NT2/D1 (cell line): Measurements from ENCODE around the gene TMED8.

Source experiments
- DNase-seq: peaks from one replicate; pipeline ENCODE4 v3.0.0-alpha.2; 2011; ENCODE audit warnings: low read depth, low spot score
- H3K27me3 ChIP-seq: 2 replicates; pipeline ENCODE4 v1.6.0; 2011; ENCODE audit warnings: mild to moderate bottlenecking; ENCODE audit not compliant: insufficient read length, insufficient read depth
- H3K36me3 ChIP-seq: 2 replicates; pipeline ENCODE4 v1.6.1; 2011; ENCODE audit warnings: mild to moderate bottlenecking, low read length, mixed read lengths; ENCODE audit not compliant: insufficient read depth, insufficient read length
- H3K4me1 ChIP-seq: 2 replicates; pipeline ENCODE4 v1.5.1; 2011; ENCODE audit not compliant: insufficient read depth, insufficient read length
- H3K4me3 ChIP-seq: 2 replicates; pipeline ENCODE4 v1.5.1; 2011; ENCODE audit warnings: low read depth; ENCODE audit not compliant: insufficient read length
- H3K9ac ChIP-seq: 2 replicates; pipeline ENCODE4 v1.6.0; 2011; ENCODE audit warnings: low read depth; ENCODE audit not compliant: insufficient read length
- H3K9me3 ChIP-seq: 2 replicates; pipeline ENCODE4 v1.5.1; 2011; ENCODE audit warnings: mild to moderate bottlenecking, low read length; ENCODE audit not compliant: insufficient read depth
- SUZ12 ChIP-seq: IDR thresholded peaks from 2 replicates; pipeline ENCODE4 v1.6.1; 2011; ENCODE audit not compliant: insufficient read length, insufficient read depth; ENCODE audit errors: extremely low read depth
- YY1 ChIP-seq: IDR thresholded peaks from 2 replicates; pipeline ENCODE4 v1.6.1; 2011; ENCODE audit not compliant: insufficient read length, insufficient read depth
- ZNF274 ChIP-seq: IDR thresholded peaks from 2 replicates; pipeline ENCODE4 v1.6.1; 2011; ENCODE audit warnings: mild to moderate bottlenecking, low read depth, low read length

The TMED8 gene

DNA sequence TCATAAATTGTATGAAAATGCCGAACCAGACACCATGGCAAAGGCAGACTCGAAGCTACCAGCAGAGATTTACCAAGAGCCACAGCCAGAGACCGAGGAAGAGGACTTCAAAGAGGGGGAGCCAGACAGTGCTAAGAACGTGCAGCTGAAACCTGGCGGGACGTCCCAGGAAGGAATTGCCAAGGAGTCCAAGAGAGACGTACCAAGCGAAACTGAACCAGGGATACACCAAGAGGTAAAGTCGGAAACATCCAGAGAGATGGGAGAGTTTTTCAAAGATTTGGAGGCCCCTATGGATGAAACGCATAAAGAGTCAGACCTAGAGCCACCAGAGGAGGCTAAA is 579 bp upstream of the TMED8 start:
- H3K27me3 ChIP-seq, result no peaks in the 10 kb centered on the region
- peaks cover 12% of the 10 kb centered on the region; the same call in 1 of the 2 replicates for H3K9me3 ChIP-seq
- H3K36me3 ChIP-seq, result no peaks in the 10 kb centered on the region
- DNase-seq, result no peak
- peak overlapping the region; percentile 72 for H3K4me3 ChIP-seq
- TF ChIP-seq ZNF274, result no peak
- no peak for TF ChIP-seq SUZ12
- TF ChIP-seq YY1, result no peak
- H3K9ac ChIP-seq, result peak overlapping the region; percentile 88
- no peaks in the 10 kb centered on the region for H3K4me1 ChIP-seq

DNA sequence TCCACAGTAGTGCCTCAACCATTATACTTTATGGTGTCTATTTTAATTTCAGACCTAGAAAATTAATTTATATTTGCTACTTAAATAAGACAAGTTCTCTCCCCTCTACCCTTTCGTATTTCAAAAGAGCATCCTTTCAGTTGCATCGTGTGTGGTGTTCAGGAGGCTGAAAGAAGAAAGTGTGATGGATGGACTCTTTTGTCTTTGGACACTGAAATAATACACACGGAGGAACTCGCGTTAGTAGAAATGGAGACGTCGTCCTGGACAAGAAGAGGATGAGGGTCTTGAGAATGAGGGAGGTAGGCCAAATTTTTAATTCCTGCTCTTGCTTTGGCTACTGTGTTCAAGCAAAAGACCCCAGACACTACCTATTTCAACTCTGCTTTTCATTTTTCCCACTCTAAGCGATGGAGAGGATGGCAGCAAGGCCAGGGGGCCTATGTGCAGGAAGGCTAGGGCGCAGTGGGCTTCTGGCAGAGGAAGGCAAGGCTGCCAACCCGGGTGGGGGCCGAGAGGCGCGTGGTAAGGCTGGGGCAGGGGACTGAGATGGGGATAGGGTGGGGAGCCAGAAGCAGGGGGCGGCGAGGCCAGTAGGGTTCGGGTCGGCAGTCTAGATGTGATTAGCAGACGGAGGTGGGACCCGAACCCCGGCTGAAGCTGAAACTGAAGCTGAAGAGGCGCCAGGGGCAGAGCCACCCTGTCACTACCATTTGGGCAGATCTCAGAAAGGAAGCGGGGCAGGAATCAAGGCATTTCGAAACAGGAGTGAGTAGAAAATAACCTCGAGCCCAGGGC is 722 bp downstream of the TMED8 start:
- TF ChIP-seq YY1, result no peak
- no peak for TF ChIP-seq SUZ12
- no peak for TF ChIP-seq ZNF274
- DNase-seq, result no peak
- H3K36me3 ChIP-seq, result no peaks in the 10 kb centered on the region

DNA sequence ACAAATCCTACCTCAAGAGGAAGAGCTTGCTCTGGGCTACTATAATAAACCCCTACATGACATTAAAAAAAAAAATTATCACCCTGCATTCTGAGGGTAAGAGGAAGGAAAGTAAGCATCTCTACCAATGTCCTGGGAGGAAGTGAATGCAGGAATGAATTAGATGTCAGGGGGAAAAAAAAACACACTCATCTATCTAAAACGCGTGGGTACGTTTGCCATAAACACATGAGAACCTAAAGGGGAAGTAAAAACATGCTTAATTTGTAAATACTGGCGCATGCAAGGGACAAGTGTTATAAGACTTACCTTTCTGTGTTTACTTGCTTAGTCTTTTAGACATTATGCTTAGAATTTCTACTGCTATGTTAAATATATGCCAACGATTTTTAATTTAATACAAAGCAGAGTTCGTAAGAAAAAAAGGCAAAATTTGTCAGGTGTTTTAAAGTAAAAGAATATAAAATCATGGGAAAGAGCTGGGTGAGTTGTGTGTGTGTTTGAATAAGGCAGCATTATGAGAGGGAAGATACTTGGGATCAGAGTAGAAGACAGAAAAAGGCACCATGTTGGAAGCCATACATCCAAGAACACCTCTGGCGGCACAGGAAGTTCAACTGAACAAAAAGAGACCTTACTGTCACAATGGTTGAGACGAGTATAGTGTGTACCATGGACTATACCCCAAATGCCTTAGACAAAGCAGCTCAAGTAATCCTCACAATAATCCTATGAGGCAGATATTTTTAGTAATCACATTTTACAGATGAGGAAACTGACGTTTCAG is 1.5 kb downstream of the TMED8 start:
- Histone ChIP-seq H3K27me3 (no peaks in the 10 kb centered on the region), H3K4me3 (peak overlapping the region; percentile 72), H3K9me3 (peaks cover 12% of the 10 kb centered on the region; the same call in 1 of the 2 replicates), H3K9ac (no peak overlapping the region), H3K36me3 (no peaks in the 10 kb centered on the region), H3K4me1 (no peaks in the 10 kb centered on the region)
- TF ChIP-seq YY1 (no peak), SUZ12 (no peak), ZNF274 (no peak)
- no peak for DNase-seq

More for the DNA sequence above, 722 bp downstream of the TMED8 start:
- H3K27me3 ChIP-seq, result no peaks in the 10 kb centered on the region
- peak overlapping the region; percentile 72 for H3K4me3 ChIP-seq
- no peaks in the 10 kb centered on the region for H3K4me1 ChIP-seq
- peak overlapping the region; percentile 88 for H3K9ac ChIP-seq
- H3K9me3 ChIP-seq, result peaks cover 12% of the 10 kb centered on the region; the same call in 1 of the 2 replicates

DNA sequence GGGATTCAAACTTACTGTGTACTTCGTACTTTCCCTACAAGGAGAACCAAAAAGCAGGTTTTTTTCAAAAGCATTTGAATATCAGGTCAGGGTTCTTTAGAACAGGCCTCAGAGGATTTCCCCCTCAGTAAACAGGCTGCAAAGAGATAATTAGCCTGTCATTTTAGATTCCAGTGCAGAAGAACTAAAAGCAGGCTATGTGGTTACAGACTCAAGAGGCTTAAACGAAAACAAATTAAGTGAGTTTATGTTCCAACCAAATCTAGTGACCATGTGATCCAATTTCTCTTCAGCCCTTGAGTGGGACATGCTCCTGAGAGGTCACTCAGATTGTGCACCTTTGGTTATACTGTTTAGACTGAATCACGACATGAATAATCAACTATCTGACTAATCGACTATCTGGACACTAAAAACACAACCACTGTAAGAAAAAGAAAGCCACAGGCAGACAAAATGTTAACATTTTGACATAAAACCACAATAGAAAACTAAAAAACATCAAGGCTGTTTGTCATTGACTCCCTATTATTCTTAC is 4.5 kb downstream of the TMED8 start:
- H3K4me1 ChIP-seq, result no peaks in the 10 kb centered on the region
- H3K4me3 ChIP-seq, result no peak overlapping the region
- H3K9ac ChIP-seq, result no peak overlapping the region
- TF ChIP-seq YY1, result no peak
- TF ChIP-seq SUZ12, result no peak
- H3K36me3 ChIP-seq, result no peaks in the 10 kb centered on the region
- H3K9me3 ChIP-seq, result no peaks in the 10 kb centered on the region
- H3K27me3 ChIP-seq, result no peaks in the 10 kb centered on the region
- DNase-seq, result no peak

DNA sequence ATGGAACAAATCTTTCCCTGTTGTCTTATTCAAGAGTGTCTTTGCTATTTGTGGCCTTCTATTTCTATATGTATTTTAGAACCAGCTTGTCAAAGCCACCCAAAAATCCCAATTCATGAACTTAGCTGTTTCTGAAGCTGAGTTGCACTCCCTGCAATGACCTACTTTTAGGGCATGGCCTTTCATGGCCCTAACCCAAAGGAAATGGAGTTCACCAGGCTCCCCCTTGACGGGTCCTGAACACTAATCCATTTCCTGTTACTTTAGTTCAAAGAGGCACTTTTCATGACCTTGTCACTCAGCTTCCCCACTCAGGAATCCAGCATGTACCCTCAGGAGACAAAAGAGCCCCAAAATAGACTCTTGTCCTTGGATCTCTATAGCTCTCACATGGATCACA is 7.6 kb downstream of the TMED8 start:
- no peak for DNase-seq
- H3K27me3 ChIP-seq, result no peaks in the 10 kb centered on the region
- no peak for TF ChIP-seq SUZ12
- no peak for TF ChIP-seq ZNF274
- TF ChIP-seq YY1, result no peak
- no peaks in the 10 kb centered on the region for H3K4me1 ChIP-seq
- no peak overlapping the region for H3K4me3 ChIP-seq
- no peaks in the 10 kb centered on the region for H3K36me3 ChIP-seq
- H3K9ac ChIP-seq, result no peak overlapping the region
- no peaks in the 10 kb centered on the region for H3K9me3 ChIP-seq

- DNase-seq, result no peak
- TF ChIP-seq SUZ12, result no peak
- no peak for TF ChIP-seq YY1
- no peak for TF ChIP-seq ZNF274
- Histone ChIP-seq H3K36me3 (no peaks in the 10 kb centered on the region), H3K4me1 (no peaks in the 10 kb centered on the region), H3K9me3 (no peaks in the 10 kb centered on the region), H3K4me3 (no peak overlapping the region), H3K9ac (no peak overlapping the region), H3K27me3 (no peaks in the 10 kb centered on the region)
These were observed 12.7 kb downstream of the TMED8 start for GRCh38 chr14:77364146-77364545.

- no peaks in the 10 kb centered on the region for H3K36me3 ChIP-seq
- TF ChIP-seq ZNF274 (no peak), SUZ12 (no peak), YY1 (no peak)
These were observed 17.3 kb downstream of the TMED8 start for GRCh38 chr14:77359626-77360025.

More at GRCh38 chr14:77359626-77360025, 17.3 kb downstream of the TMED8 start:
- Histone ChIP-seq H3K9ac (no peak overlapping the region), H3K9me3 (no peaks in the 10 kb centered on the region), H3K27me3 (no peaks in the 10 kb centered on the region), H3K4me1 (no peaks in the 10 kb centered on the region), H3K4me3 (no peak overlapping the region)
- no peak for DNase-seq
